Stomach smooth muscle (tissue), 2 donors: ENCODE data around the gene SAMD4B.
A peak's percentile ranks its signal among the peaks of the same experiment; 100 is the strongest.

Source experiments
- H3K27ac ChIP-seq: one replicate; pipeline ENCODE4 v1.7.0; 2013; ENCODE audit warnings: mild to moderate bottlenecking, low read length, inconsistent platforms
- H3K27me3 ChIP-seq, 2 donors: one replicate each; pipeline ENCODE4 v1.7.0; 2013; ENCODE audit warnings: low read length in 2 of 2; ENCODE audit not compliant: insufficient read depth in 2 of 2, control insufficient read depth in 1 of 2
- H3K36me3 ChIP-seq, 2 donors: one replicate each; pipeline ENCODE4 v1.7.0; 2013; ENCODE audit warnings: low read length in 2 of 2; ENCODE audit not compliant: control insufficient read depth in 2 of 2, insufficient read depth in 2 of 2
- H3K4me1 ChIP-seq: one replicate; pipeline ENCODE4 v1.7.0; 2013; ENCODE audit warnings: low read length; ENCODE audit not compliant: control insufficient read depth, insufficient read depth
- H3K4me3 ChIP-seq, 2 donors: one replicate each; pipeline ENCODE4 v1.7.0; 2013; ENCODE audit warnings: low read length in 2 of 2
- H3K9ac ChIP-seq, 2 donors: one replicate each; pipeline ENCODE4 v1.7.0; 2013; ENCODE audit warnings: low read length in 2 of 2, mild to moderate bottlenecking in 1 of 2
- H3K9me3 ChIP-seq, 2 donors: one replicate each; pipeline ENCODE4 v1.7.0; 2013; ENCODE audit warnings: low read length in 2 of 2; ENCODE audit not compliant: control insufficient read depth in 2 of 2
- donor health status: healthy.
- donor health status: Pancreatic carcinoma.

SAMD4B gene

DNA sequence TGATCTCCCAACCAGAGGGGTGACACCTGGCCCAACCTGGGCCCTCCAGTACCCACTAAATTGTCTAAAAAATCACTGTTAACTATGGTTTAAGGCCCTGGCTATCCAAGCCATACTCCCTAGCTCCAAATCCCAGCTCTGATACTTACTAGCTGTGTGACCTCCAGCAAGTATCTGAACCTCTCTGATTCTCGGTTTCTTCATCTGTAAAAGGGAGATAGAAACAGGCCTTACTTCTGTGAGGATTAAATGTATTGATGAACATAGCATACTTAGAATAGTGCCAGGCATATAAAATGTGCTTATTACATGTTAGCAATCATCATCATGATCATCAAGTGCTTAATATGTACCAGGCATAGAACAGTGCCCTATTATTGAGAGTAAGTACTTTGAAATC is 26.3 kb upstream of the SAMD4B start:
- Histone ChIP-seq H3K9me3 (no peaks in the 10 kb centered on the region), H3K4me1 (peaks cover 11% of the 10 kb centered on the region), H3K27ac (no peak overlapping the region), H3K9ac (no peak overlapping the region), H3K27me3 (peaks cover 0 to 3% of the 10 kb centered on the region in 2 donors), H3K36me3 (peaks cover 0 to 10% of the 10 kb centered on the region in 2 donors), H3K4me3 (no peak overlapping the region)

DNA sequence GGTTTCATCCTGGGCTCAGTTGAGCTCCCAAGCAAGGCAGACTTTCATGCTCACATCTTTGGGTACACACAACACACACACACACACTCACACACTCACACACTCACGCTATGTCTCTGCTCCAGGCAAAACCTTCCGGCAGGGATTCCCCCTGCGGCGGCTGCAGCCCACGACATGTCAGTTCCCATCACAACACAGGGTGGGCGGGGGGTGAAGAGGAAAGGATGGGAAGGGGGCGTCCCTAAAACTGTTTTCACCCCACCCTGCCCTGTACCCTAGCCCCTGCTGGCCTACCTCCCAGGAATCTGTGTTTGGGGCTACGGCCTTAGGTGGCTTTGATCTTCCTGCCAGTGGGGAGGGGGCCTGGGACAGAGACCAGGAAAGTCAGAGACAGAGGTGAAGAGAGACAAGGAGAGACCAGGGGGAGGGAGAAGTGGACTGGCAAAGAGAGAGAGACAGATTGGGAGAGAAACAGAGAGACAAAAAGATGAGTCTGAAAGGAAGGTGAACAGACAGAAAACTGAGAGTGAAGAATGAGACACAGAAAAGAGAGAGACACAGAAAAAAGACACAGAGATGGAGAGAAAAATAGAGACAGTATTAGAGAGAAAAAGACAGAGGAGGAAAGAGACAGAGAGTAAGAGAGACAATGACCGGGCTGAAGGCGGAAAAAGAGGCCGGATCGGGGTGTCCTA is 25.4 kb upstream of the SAMD4B start:
- Histone ChIP-seq H3K27me3 (no peaks in the 10 kb centered on the region), H3K9me3 (no peaks in the 10 kb centered on the region), H3K27ac (no peak overlapping the region), H3K4me1 (peaks cover 11% of the 10 kb centered on the region), H3K9ac (no peak overlapping the region), H3K4me3 (no peak overlapping the region), H3K36me3 (peaks cover 0 to 10% of the 10 kb centered on the region in 2 donors)

DNA sequence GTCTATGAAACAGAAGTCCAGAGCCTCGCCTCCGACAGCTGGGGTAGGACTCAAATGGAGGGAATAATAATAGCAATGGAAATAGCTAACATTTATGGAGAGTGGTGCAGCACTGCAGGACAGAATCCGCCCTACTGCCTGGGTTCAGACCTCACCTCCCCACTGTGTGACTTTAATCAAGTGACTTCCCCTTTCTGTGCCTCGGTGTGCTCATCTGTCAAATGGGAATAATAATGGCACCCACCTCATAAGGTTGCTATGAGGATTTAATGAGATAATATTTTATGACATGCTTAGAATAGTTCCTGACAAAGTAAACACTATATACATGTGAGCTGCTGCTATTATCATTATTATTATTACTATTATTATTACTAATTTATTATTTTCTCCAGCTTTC is 24.7 kb upstream of the SAMD4B start:
- H3K9me3 ChIP-seq, result no peaks in the 10 kb centered on the region
- H3K27me3 ChIP-seq, result no peaks in the 10 kb centered on the region
- no peak overlapping the region for H3K4me3 ChIP-seq
- peaks cover 11% of the 10 kb centered on the region for H3K4me1 ChIP-seq
- peaks cover 0 to 7% of the 10 kb centered on the region in 2 donors for H3K36me3 ChIP-seq
- H3K9ac ChIP-seq, result no peak overlapping the region
- no peak overlapping the region for H3K27ac ChIP-seq

DNA sequence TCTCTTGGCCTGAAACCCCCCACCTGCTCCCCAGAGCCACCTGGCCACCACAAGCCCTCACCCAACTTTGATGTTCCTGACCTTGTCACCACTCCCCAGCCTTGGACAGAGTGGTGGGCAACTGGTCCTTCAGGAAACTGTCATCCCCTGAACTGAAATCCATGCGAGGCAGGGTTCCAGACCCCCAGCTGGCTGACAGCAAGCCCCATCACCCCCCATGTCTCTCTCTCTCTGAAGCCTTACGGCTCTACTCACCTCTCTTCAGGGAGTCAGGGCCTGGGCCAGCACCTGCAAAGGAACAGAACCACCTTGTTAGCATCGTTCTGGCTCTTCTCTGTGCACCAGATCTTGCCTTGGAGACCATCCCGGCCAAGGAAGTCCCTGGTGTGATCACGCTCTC is 24.1 kb upstream of the SAMD4B start:
- Histone ChIP-seq H3K36me3 (peaks cover 0 to 7% of the 10 kb centered on the region in 2 donors), H3K4me1 (peaks cover 11% of the 10 kb centered on the region), H3K9me3 (no peaks in the 10 kb centered on the region), H3K27me3 (no peaks in the 10 kb centered on the region), H3K9ac (no peak overlapping the region), H3K4me3 (no peak overlapping the region), H3K27ac (no peak overlapping the region)

DNA sequence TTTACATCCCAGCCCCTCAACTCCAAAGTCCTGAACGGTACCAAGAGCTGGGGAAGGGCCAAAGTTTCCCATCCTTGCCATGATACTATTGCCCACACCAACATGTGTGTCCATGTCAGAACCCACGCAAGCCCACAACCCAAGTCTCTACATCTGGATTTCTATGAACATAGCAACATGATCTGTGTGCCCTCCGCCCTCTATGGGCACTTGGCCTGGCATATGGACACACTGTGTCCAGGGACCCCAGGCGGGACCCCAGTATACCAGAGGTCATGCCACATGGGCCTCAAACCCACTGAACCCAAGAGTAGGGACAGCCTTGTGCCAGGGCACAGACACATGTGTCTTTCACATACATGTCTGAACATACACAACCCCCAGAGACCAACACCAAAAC is 23.5 kb upstream of the SAMD4B start:
- Histone ChIP-seq H3K9ac (no peak overlapping the region), H3K36me3 (peaks cover 0 to 3% of the 10 kb centered on the region in 2 donors), H3K27me3 (no peaks in the 10 kb centered on the region), H3K27ac (no peak overlapping the region), H3K4me1 (peaks cover 11% of the 10 kb centered on the region), H3K9me3 (no peaks in the 10 kb centered on the region), H3K4me3 (no peak overlapping the region)

DNA sequence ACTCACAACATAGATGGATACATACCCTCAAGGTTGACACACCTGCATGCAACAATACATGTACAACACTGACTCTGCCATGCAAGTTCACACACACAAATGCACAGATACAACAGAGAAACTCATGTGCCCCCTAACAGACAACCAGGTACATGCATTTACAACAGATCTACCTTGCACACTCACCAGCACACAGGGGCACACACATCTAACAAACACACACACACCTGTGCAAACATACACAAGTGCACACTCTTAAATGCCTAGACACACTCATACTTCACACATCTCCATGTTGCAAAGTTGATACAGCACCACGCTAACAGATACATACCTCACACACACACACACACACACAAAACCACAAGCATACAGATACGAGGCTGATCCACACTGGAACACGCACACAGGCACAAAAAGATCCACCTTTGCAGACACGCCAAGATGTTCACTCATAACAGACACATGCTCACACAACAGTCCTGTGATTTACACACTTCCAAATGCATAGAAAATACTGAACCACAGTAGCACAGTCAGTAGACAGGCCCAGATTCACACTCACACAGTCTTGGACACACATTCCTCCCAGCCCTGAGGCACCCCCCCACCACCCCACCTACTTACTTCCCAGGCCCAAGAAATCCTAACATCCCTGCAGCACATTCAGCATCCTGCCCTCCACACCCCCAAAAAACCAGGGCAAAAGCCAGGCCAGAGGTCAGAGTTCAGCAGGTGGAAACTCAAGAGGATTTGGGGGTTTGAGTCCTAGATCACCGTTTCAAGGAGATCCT is 22.9 kb upstream of the SAMD4B start:
- H3K27ac ChIP-seq, result no peak overlapping the region
- no peaks in the 10 kb centered on the region for H3K9me3 ChIP-seq
- peak overlapping the region in 1 of 2 donors; percentile 77 for H3K4me3 ChIP-seq
- peaks cover 11% of the 10 kb centered on the region for H3K4me1 ChIP-seq
- H3K27me3 ChIP-seq, result no peaks in the 10 kb centered on the region
- peaks cover 0 to 2% of the 10 kb centered on the region in 2 donors for H3K36me3 ChIP-seq
- H3K9ac ChIP-seq, result peak overlapping the region in 1 of 2 donors; percentile 53

DNA sequence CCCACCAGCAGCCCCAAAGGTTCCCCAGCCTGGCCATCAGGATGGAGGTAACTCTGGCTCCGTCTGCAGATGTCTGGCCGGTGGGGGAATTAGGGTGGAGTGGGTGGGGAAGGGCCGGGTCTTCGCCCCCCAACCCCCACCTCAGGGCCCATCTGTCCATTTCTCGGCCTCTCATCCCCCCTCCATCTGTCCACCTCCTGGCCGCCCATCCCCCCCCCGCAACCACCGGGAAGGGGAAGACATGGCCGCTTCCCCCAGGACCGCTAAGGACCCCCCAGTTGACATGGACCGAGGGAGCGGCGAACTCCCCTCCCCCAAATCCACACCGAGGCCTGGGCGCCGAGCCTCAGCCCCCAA is 22.4 kb upstream of the SAMD4B start:
- Histone ChIP-seq H3K27me3 (no peaks in the 10 kb centered on the region), H3K36me3 (peaks cover 0 to 2% of the 10 kb centered on the region in 2 donors), H3K27ac (no peak overlapping the region), H3K4me3 (peak overlapping the region; percentile 66 to 77), H3K4me1 (peaks cover 11% of the 10 kb centered on the region), H3K9me3 (no peaks in the 10 kb centered on the region), H3K9ac (peak overlapping the region; percentile 47 to 53)

DNA sequence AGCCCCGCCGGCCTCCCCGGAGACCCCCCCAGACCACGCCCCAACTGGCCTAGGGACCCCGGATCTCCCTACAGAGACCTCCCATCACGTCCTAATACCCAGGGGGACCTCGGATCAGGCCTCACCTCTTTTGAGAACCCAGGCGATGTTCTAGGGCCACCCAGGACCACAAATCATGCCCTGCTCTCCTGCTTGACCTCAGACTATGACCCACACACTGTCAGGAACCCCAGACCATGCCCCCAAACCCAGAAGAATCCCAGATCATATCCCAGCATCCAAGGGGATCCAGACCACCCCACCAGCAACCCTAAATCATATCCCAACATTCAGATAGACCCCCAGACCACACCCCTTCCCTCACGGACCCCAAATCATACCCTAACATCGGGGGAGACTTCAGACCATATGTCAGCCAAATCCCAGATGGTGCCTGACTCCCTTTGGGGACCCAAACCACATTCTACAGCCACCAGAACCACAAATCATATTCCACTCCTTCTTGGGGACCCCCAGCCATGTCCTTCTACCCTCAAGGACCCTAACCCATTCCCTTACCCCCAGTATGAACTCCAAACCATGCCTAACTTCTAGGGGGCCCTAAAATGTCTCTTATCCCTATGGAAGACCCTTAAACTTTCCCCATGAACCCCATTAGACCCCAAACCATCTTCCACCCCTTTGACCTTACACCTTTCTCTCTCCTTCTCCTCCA is 20.9 kb upstream of the SAMD4B start:
- Histone ChIP-seq H3K36me3 (no peaks in the 10 kb centered on the region), H3K9me3 (no peaks in the 10 kb centered on the region), H3K4me1 (peaks cover 11% of the 10 kb centered on the region), H3K4me3 (peak overlapping the region in 1 of 2 donors; percentile 54), H3K27me3 (no peaks in the 10 kb centered on the region), H3K9ac (no peak overlapping the region), H3K27ac (no peak overlapping the region)

DNA sequence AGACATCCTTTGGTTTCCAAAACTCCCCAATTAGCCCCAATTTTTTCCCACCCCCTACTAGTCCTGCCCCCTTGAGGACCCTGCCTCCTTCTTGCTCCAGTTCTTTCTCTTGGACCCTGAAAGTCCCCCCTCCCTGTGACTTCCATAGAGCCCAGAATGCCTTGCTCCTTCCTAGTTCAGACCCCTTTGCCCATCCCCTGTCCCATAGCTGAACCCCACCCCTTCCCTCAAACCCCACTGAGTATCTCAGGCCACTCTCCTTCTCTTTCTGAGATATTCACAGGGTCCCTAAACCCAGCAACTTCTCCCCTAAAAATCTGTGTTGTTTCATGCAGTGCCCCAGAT is 20.4 kb upstream of the SAMD4B start:
- Histone ChIP-seq H3K27me3 (no peaks in the 10 kb centered on the region), H3K9me3 (no peaks in the 10 kb centered on the region), H3K4me1 (peaks cover 11% of the 10 kb centered on the region), H3K9ac (no peak overlapping the region), H3K4me3 (no peak overlapping the region), H3K36me3 (no peaks in the 10 kb centered on the region), H3K27ac (no peak overlapping the region)

DNA sequence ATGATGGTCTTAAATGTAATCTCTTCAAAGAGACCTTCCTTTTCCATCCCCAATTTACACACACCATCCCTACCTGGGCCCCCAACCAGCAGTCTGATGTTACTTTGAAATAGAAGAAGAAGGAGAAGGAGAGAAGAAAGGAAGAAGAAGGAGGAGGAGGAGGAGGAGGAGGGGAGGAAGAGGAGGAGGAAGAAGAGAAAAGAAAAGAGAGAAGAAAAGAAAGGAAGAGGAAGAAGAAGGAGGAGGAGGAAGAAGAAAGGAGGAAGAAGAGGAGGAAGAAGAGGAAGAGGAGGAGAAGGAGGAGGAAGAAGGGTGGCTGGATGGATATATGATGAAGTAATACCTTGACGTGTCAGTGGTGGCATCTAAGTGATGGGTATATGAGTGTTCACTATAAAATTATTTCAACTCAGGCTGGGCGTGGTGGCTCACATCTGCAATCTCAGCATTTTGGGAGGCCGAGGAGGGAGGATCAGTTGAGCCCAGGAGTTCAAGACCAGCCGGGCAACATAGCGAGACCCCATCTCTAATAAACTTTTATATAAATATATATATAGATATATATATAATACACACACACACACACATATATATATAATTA is 17.9 kb upstream of the SAMD4B start:
- Histone ChIP-seq H3K4me3 (no peak overlapping the region), H3K4me1 (peaks cover 9% of the 10 kb centered on the region), H3K27ac (no peak overlapping the region), H3K9me3 (no peaks in the 10 kb centered on the region), H3K36me3 (no peaks in the 10 kb centered on the region), H3K27me3 (peaks cover 0 to 2% of the 10 kb centered on the region in 2 donors), H3K9ac (no peak overlapping the region)
